ENCODE results near the gene MTFMT. TPM values are rescaled to one million over a fixed set of nuclear protein-coding genes. Genes with fewer than 3 reads are reported as not detected.
A peak's percentile ranks its signal among the peaks of the same experiment; 100 is the strongest.

MTFMT gene
- total RNA-seq, 1 donor from 2014 or later: 13.5 TPM

- POLR2A ChIA-PET: no interaction called here
These were observed 31.6 kb downstream of the MTFMT start for GRCh38 chr15:64997745-64998375.

DNA sequence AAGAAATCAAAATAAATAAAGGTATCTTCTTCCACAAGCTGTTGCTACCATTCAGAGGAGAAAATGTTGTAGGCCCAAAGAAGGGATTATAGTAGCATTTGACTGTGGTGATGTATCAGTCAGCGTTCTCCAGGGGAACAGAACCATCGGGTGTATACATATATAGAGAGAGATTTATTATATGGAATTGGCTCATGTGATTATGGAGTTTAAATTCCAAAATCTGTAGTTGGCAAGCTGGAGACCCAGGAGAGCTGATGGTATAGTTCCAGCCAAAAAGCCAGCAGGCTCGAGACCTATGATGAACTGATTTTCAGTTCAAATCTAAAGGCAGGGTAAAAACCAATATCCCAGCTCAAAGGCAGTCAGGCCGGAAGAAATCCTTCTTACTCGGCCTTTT is 32.4 kb downstream of the MTFMT start:
- intact Hi-C loops (cut with micrococcal nuclease): no loop called here
- POLR2A ChIA-PET: no interaction called here
- H3K27me3 Mint-ChIP-seq: no peaks in the 10 kb centered on the region
- no peak overlapping the region for H3K4me3 Mint-ChIP-seq
- no peak overlapping the region for H3K27ac Mint-ChIP-seq
- DNase-seq: no peak
- H3K9me3 Mint-ChIP-seq: no peaks in the 10 kb centered on the region
- peaks cover 5% of the 10 kb centered on the region for H3K36me3 Mint-ChIP-seq (ENCODE audit: low read depth)
- no peak for ATAC-seq (ENCODE audit: low read depth)
- no peak for TF ChIP-seq CTCF (IDR thresholded peaks at IDR 0.05)
- peaks cover 2% of the 10 kb centered on the region for H3K4me1 Mint-ChIP-seq
- CTCF ChIA-PET: no interaction called here

More at GRCh38 chr15:64997745-64998375, 31.6 kb downstream of the MTFMT start:
- intact Hi-C loops (cut with micrococcal nuclease): no loop called here
- no peak for TF ChIP-seq CTCF (IDR thresholded peaks at IDR 0.05)
- H3K9me3 Mint-ChIP-seq: no peaks in the 10 kb centered on the region
- peaks cover 1% of the 10 kb centered on the region for H3K4me1 Mint-ChIP-seq
- ATAC-seq (ENCODE audit: low read depth) (no peak), DNase-seq (no peak)
- no peak overlapping the region for H3K27ac Mint-ChIP-seq
- no peak overlapping the region for H3K4me3 Mint-ChIP-seq
- no peaks in the 10 kb centered on the region for H3K27me3 Mint-ChIP-seq
- H3K36me3 Mint-ChIP-seq (ENCODE audit: low read depth): peaks cover 8% of the 10 kb centered on the region
- CTCF ChIA-PET: no interaction called here

- no peak overlapping the region for H3K4me3 Mint-ChIP-seq
- H3K36me3 Mint-ChIP-seq (ENCODE audit: low read depth): peaks cover 5% of the 10 kb centered on the region
- intact Hi-C loops (cut with micrococcal nuclease): loop anchor here (5.0 kb wide), 2 partner anchors 166 to 304 kb away; partner anchors contain the start of genes PIF1 and RNU5A-1
- ATAC-seq (ENCODE audit: low read depth) (no peak), DNase-seq (no peak)
- no peak for TF ChIP-seq CTCF (IDR thresholded peaks at IDR 0.05)
- H3K9me3 Mint-ChIP-seq: no peaks in the 10 kb centered on the region
- H3K27ac Mint-ChIP-seq: peak overlapping the region; percentile 13
- ChIA-PET CTCF (no interaction called here), POLR2A (no interaction called here)
- H3K4me1 Mint-ChIP-seq: peaks cover 22% of the 10 kb centered on the region
- no peaks in the 10 kb centered on the region for H3K27me3 Mint-ChIP-seq
These were observed 36.1 kb downstream of the MTFMT start for GRCh38 chr15:64993290-64993689.

DNA sequence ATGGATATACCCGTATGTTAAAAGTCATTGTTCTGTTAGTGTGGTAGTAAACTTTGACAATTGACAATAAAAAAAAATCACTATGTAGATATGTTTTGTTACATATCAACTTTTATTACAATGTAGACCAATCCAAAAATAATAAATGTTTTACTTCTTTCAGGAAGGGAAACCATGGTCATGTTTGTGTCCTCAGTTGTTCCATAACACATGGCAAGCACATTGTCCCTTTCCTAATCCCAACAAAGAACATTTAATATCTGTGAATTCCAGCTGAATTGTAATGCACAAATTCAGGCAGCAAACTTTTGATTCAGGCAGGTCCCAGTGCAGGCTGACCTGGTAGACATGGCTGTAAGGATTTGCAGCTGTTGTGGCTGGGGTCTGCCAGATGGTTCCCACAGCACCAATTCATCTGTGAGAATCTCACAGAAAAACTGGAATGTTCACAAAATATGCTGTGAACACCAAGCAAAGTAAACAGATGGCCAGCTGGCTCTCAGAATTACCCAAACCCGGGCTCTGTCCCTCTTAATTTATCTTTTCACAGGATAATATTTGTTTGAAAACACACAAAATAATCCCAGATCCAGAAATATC is 37.8 kb downstream of the MTFMT start:
- Mint-ChIP-seq H3K27me3 (no peaks in the 10 kb centered on the region), H3K4me1 (peaks cover 35% of the 10 kb centered on the region), H3K4me3 (no peak overlapping the region), H3K36me3 (ENCODE audit: low read depth) (peaks cover 17% of the 10 kb centered on the region), H3K9me3 (no peaks in the 10 kb centered on the region), H3K27ac (no peak overlapping the region)
- DNase-seq (no peak), ATAC-seq (ENCODE audit: low read depth) (no peak)
- ChIA-PET CTCF (interaction anchor here (1.6 kb wide), 1 partner anchor 17 kb away, joined by 4 read pairs; no protein-coding TSS in a partner anchor), POLR2A (no interaction called here)
- intact Hi-C loops (cut with micrococcal nuclease): loop anchor here (2.0 to 5.0 kb wide), 5 partner anchors 17 to 306 kb away; partner anchors contain the start of genes CLPX, PIF1 and RNU5A-1
- TF ChIP-seq CTCF (IDR thresholded peaks at IDR 0.05): no peak

DNA sequence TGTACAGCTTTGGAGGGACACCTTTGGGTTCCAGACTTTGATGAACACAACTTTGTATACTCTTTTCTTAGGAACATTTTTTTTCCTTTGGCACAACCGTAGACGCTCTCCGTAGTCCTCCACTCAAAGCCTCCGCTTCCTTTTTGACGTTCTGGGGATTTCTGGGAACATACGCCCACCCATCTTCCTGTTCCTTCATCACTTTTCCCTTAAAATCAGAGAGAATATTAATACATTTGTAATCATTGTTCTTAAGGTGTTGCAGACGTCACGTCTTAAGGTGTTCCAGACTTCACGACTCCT is 39.3 kb downstream of the MTFMT start:
- Mint-ChIP-seq H3K4me1 (peaks cover 42% of the 10 kb centered on the region), H3K9me3 (no peaks in the 10 kb centered on the region), H3K4me3 (peak overlapping the region; percentile 86), H3K36me3 (ENCODE audit: low read depth) (peaks cover 18% of the 10 kb centered on the region), H3K27me3 (no peaks in the 10 kb centered on the region), H3K27ac (peak overlapping the region; percentile 83)
- no peak for TF ChIP-seq CTCF (IDR thresholded peaks at IDR 0.05)
- ChIA-PET POLR2A (interaction anchor here (0.6 to 2.1 kb wide), 9 partner anchors 10 to 314 kb away, joined by 3 to 17 read pairs (median 4); partner anchors contain the start of genes PIF1 and RNU5B-1), CTCF (interaction anchor here (1.3 kb wide), 1 partner anchor 19 kb away, joined by 4 read pairs; no protein-coding TSS in a partner anchor)
- intact Hi-C loops (cut with micrococcal nuclease): loop anchor here (1.0 to 5.0 kb wide), 7 partner anchors 19 to 307 kb away; partner anchors contain the start of genes CLPX, MTFMT, PIF1 and RNU5A-1
- DNase-seq: no peak
- ATAC-seq (ENCODE audit: low read depth): no peak

Data from activated B cell treated with CpG ODN at 0.5 μM for 24 hours (primary cell).